ENCODE measurements around the gene CREBBP.

The CREBBP gene

DNA sequence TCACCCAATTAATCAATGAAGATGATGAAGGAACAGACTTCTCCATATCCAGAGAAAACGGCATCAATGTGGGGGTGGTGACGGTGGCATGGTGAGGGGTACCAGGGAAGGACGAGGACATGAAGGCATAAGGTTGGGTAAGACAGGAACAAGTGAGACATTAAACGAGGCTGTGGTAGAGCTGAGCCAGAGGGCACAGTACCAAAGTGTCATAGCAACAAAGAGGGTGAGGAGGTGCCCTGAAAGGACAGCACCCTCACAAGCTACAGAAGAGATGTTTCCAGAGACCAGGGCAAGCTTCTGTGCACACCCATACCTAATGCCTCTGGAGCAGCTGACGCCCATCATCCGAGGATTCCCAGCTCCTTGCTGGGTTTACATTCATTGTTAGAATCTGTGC is 105.7 kb downstream of the CREBBP start:
- Histone ChIP-seq H3K27ac (ENCODE audit: low read length) (no peak overlapping the region), H3K9ac (ENCODE audit: low read length in 2 of 2) (no peak overlapping the region), H3K4me3 (ENCODE audit: low read length in 2 of 2) (no peak overlapping the region), H3K36me3 (ENCODE audit: control insufficient read depth in 2 of 2, insufficient read depth in 2 of 2, low read length in 2 of 2) (peaks cover 48 to 49% of the 10 kb centered on the region in 2 donors), H3K9me3 (ENCODE audit: control insufficient read depth in 2 of 2, low read length in 2 of 2) (no peaks in the 10 kb centered on the region), H3K27me3 (ENCODE audit: control insufficient read depth in 1 of 2, insufficient read depth in 2 of 2, low read length in 2 of 2) (no peaks in the 10 kb centered on the region), H3K4me1 (ENCODE audit: control insufficient read depth, insufficient read depth, low read length) (peaks cover 6% of the 10 kb centered on the region)

DNA sequence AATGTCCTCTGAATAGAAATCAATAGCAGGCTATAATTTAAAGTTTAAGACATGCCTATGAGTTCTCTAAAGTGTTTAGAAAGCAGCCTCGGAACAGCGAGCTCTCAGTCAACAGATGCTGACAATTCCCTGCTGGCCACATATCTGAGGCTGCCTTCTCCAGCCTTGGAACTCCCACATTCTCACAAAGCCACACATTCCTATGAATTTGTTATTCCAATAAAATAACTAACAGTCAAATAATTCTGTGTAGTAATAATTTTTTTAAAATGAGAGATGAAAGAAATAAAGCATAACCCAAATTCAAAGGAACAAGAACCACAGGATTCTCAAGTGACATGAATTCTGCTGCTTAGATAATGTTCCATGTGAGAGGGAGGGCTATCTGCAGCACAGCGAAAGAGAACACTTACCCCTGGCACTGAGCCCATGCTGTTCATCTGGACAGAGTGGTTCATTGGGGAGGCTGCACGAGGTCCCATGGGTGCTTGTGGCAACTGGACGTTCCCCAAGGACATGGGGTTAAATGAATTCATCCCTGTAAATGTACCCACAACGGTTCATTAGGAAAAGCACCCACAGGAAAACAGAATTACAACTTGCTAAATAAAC is 106.3 kb downstream of the CREBBP start:
- Histone ChIP-seq H3K9me3 (ENCODE audit: control insufficient read depth in 2 of 2, low read length in 2 of 2) (no peaks in the 10 kb centered on the region), H3K9ac (ENCODE audit: low read length in 2 of 2) (no peak overlapping the region), H3K27ac (ENCODE audit: low read length) (no peak overlapping the region), H3K4me1 (ENCODE audit: control insufficient read depth, insufficient read depth, low read length) (peaks cover 6% of the 10 kb centered on the region), H3K27me3 (ENCODE audit: control insufficient read depth in 1 of 2, insufficient read depth in 2 of 2, low read length in 2 of 2) (no peaks in the 10 kb centered on the region), H3K4me3 (ENCODE audit: low read length in 2 of 2) (no peak overlapping the region), H3K36me3 (ENCODE audit: control insufficient read depth in 2 of 2, insufficient read depth in 2 of 2, low read length in 2 of 2) (peaks cover 50% of the 10 kb centered on the region in 2 donors)

GRCh38 chr16:3773663-3774062 is 106.8 kb downstream of the CREBBP start:
- H3K9me3 ChIP-seq (ENCODE audit: control insufficient read depth in 2 of 2, low read length in 2 of 2), result no peaks in the 10 kb centered on the region
- H3K4me1 ChIP-seq (ENCODE audit: control insufficient read depth, insufficient read depth, low read length), result peaks cover 6% of the 10 kb centered on the region
- H3K27ac ChIP-seq (ENCODE audit: low read length), result no peak overlapping the region
- H3K36me3 ChIP-seq (ENCODE audit: control insufficient read depth in 2 of 2, insufficient read depth in 2 of 2, low read length in 2 of 2), result peaks cover 54 to 55% of the 10 kb centered on the region in 2 donors
- no peak overlapping the region for H3K9ac ChIP-seq (ENCODE audit: low read length in 2 of 2)
- no peaks in the 10 kb centered on the region for H3K27me3 ChIP-seq (ENCODE audit: control insufficient read depth in 1 of 2, insufficient read depth in 2 of 2, low read length in 2 of 2)
- no peak overlapping the region for H3K4me3 ChIP-seq (ENCODE audit: low read length in 2 of 2)

- no peak overlapping the region for H3K9ac ChIP-seq (ENCODE audit: low read length in 2 of 2)
- H3K9me3 ChIP-seq (ENCODE audit: control insufficient read depth in 2 of 2, low read length in 2 of 2), result no peaks in the 10 kb centered on the region
- peaks cover 58 to 60% of the 10 kb centered on the region in 2 donors for H3K36me3 ChIP-seq (ENCODE audit: control insufficient read depth in 2 of 2, insufficient read depth in 2 of 2, low read length in 2 of 2)
- H3K4me3 ChIP-seq (ENCODE audit: low read length in 2 of 2), result no peak overlapping the region
- H3K4me1 ChIP-seq (ENCODE audit: control insufficient read depth, insufficient read depth, low read length), result peaks cover 9% of the 10 kb centered on the region
- H3K27ac ChIP-seq (ENCODE audit: low read length), result no peak overlapping the region
- no peaks in the 10 kb centered on the region for H3K27me3 ChIP-seq (ENCODE audit: control insufficient read depth in 1 of 2, insufficient read depth in 2 of 2, low read length in 2 of 2)
Observed at GRCh38 chr16:3771513-3771912, 109.0 kb downstream of the CREBBP start.

DNA sequence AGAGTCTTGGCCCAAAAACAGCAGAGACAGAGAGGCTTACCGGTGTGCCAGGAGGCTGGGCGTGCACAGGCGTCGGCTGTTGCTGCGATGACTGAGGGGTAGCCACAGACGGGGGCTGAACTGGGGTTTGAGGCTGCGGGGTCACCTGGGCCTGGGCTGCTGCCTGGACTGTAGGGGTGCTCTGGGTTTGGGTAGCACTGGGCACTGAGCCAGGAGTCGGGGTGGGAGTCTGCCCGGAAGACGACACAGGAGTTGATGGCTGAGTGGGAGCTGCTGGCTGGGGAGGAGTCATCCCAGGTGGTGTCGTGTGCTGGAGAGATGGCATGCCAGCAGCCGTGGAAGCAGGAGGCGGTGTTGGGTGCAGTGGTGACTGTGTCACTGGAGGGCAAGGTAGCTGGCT is 110.0 kb downstream of the CREBBP start:
- Histone ChIP-seq H3K9ac (ENCODE audit: low read length in 2 of 2) (no peak overlapping the region), H3K27ac (ENCODE audit: low read length) (no peak overlapping the region), H3K36me3 (ENCODE audit: control insufficient read depth in 2 of 2, insufficient read depth in 2 of 2, low read length in 2 of 2) (peaks cover 62 to 63% of the 10 kb centered on the region in 2 donors)

GRCh38 chr16:3769942-3770341 is 110.6 kb downstream of the CREBBP start:
- peaks cover 62 to 64% of the 10 kb centered on the region in 2 donors for H3K36me3 ChIP-seq (ENCODE audit: control insufficient read depth in 2 of 2, insufficient read depth in 2 of 2, low read length in 2 of 2)
- peaks cover 9% of the 10 kb centered on the region for H3K4me1 ChIP-seq (ENCODE audit: control insufficient read depth, insufficient read depth, low read length)
- H3K4me3 ChIP-seq (ENCODE audit: low read length in 2 of 2), result no peak overlapping the region

More for the DNA sequence above, 110.0 kb downstream of the CREBBP start:
- Histone ChIP-seq H3K4me1 (ENCODE audit: control insufficient read depth, insufficient read depth, low read length) (peaks cover 9% of the 10 kb centered on the region), H3K9me3 (ENCODE audit: control insufficient read depth in 2 of 2, low read length in 2 of 2) (no peaks in the 10 kb centered on the region), H3K4me3 (ENCODE audit: low read length in 2 of 2) (no peak overlapping the region), H3K27me3 (ENCODE audit: control insufficient read depth in 1 of 2, insufficient read depth in 2 of 2, low read length in 2 of 2) (no peaks in the 10 kb centered on the region)

DNA sequence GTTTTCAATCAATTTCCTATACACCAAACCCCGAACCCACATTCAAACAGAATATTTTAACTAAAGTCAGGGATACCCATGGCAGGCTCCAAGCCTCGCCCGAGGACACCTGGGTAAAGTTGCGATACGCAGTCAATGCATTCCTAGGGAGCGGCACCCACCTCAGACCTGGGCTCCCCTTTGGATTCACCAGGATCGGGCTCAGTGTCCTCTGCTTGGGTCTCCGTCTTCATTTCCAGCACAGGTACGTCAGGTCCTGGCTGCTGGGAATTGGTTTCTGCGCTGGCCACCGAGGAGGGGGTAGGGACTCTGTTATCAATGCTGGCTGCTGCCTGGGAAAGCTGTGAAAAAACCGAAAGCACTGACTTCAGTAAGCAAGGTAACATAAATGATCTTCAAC is 111.5 kb downstream of the CREBBP start:
- peaks cover 56 to 58% of the 10 kb centered on the region in 2 donors for H3K36me3 ChIP-seq (ENCODE audit: control insufficient read depth in 2 of 2, insufficient read depth in 2 of 2, low read length in 2 of 2)
- no peaks in the 10 kb centered on the region for H3K27me3 ChIP-seq (ENCODE audit: control insufficient read depth in 1 of 2, insufficient read depth in 2 of 2, low read length in 2 of 2)
- H3K4me3 ChIP-seq (ENCODE audit: low read length in 2 of 2), result no peak overlapping the region
- H3K4me1 ChIP-seq (ENCODE audit: control insufficient read depth, insufficient read depth, low read length), result peaks cover 5% of the 10 kb centered on the region
- H3K9me3 ChIP-seq (ENCODE audit: control insufficient read depth in 2 of 2, low read length in 2 of 2), result no peaks in the 10 kb centered on the region
- H3K27ac ChIP-seq (ENCODE audit: low read length), result no peak overlapping the region
- no peak overlapping the region for H3K9ac ChIP-seq (ENCODE audit: low read length in 2 of 2)

More at GRCh38 chr16:3769942-3770341, 110.6 kb downstream of the CREBBP start:
- Histone ChIP-seq H3K27ac (ENCODE audit: low read length) (no peak overlapping the region), H3K9ac (ENCODE audit: low read length in 2 of 2) (no peak overlapping the region), H3K27me3 (ENCODE audit: control insufficient read depth in 1 of 2, insufficient read depth in 2 of 2, low read length in 2 of 2) (no peaks in the 10 kb centered on the region), H3K9me3 (ENCODE audit: control insufficient read depth in 2 of 2, low read length in 2 of 2) (no peaks in the 10 kb centered on the region)

DNA sequence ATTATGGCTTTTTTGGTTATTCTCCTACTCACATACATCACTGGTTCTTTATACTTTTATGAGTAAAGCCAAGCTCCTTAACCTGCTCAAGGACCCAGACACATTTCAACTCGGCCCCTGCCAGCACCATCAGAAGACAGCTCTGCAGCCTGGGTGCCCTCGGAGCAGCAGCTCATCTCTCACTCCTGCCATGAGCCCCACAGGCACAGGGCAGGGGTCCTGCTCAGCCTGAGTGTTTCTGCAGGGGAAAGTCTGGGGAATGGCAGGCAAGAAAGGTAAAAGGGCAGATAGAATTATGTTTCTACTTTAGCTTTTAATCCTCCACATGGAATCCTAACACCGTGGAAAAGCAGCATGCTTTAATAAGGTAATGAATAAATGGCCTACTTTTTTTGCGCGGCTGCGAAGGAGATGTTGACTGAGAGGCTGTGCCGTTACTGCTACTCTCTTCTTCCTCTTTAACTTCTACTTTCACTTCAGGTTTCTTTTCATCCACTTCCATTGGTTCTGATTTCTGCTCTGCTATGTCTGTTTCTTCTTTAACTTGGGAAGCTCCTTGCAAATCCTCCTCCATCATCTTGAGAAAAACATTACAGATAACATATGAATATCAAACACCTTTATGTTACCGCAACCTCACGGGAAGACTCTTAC is 113.1 kb downstream of the CREBBP start:
- Histone ChIP-seq H3K27ac (ENCODE audit: low read length) (no peak overlapping the region), H3K9ac (ENCODE audit: low read length in 2 of 2) (no peak overlapping the region), H3K27me3 (ENCODE audit: control insufficient read depth in 1 of 2, insufficient read depth in 2 of 2, low read length in 2 of 2) (no peaks in the 10 kb centered on the region), H3K4me3 (ENCODE audit: low read length in 2 of 2) (no peak overlapping the region), H3K4me1 (ENCODE audit: control insufficient read depth, insufficient read depth, low read length) (peaks cover 5% of the 10 kb centered on the region), H3K9me3 (ENCODE audit: control insufficient read depth in 2 of 2, low read length in 2 of 2) (no peaks in the 10 kb centered on the region), H3K36me3 (ENCODE audit: control insufficient read depth in 2 of 2, insufficient read depth in 2 of 2, low read length in 2 of 2) (peaks cover 47 to 50% of the 10 kb centered on the region in 2 donors)

DNA sequence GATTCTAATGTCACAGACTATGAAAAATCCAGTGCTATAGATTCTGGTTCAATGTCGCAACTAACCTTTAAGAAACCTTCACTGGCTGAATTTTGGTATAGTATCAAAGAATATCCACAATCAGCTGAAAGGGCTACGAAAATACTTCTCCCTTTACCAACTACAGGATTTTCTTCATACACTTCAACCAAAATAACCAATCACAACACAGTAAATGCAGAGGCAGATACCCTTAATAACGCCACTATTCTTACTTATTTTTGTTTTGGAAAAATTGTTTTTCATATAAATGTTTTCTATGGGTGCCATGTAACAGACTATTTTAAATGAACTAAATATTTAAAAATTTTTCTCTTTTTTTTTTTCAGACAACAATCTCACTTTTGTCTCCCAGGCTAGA is 114.3 kb downstream of the CREBBP start:
- peaks cover 3% of the 10 kb centered on the region for H3K4me1 ChIP-seq (ENCODE audit: control insufficient read depth, insufficient read depth, low read length)
- H3K9me3 ChIP-seq (ENCODE audit: control insufficient read depth in 2 of 2, low read length in 2 of 2), result no peaks in the 10 kb centered on the region
- no peak overlapping the region for H3K9ac ChIP-seq (ENCODE audit: low read length in 2 of 2)
- no peak overlapping the region for H3K27ac ChIP-seq (ENCODE audit: low read length)
- peaks cover 46 to 53% of the 10 kb centered on the region in 2 donors for H3K36me3 ChIP-seq (ENCODE audit: control insufficient read depth in 2 of 2, insufficient read depth in 2 of 2, low read length in 2 of 2)
- no peaks in the 10 kb centered on the region for H3K27me3 ChIP-seq (ENCODE audit: control insufficient read depth in 1 of 2, insufficient read depth in 2 of 2, low read length in 2 of 2)
- no peak overlapping the region for H3K4me3 ChIP-seq (ENCODE audit: low read length in 2 of 2)

DNA sequence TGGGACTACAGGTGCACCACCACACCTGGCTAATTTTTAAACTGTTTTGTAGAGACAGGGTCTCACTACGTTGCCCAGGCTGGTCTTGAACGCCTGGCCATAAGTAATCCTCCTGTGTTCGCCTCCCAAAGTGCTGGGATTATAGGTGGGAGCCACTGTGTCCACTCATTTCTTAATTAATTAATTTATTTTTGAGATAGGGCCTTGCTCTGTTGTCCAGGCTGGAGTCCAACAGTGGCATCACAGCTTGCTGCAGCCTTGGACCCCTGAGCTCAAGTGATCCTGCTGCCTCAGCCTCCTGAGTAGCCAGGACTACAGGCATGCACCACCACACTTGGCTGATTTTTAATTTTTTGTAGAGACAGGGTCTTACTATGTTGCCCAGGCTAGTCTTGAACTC is 116.1 kb downstream of the CREBBP start:
- Histone ChIP-seq H3K9ac (ENCODE audit: low read length in 2 of 2) (no peak overlapping the region), H3K4me3 (ENCODE audit: low read length in 2 of 2) (no peak overlapping the region), H3K4me1 (ENCODE audit: control insufficient read depth, insufficient read depth, low read length) (peaks cover 8% of the 10 kb centered on the region), H3K27ac (ENCODE audit: low read length) (no peak overlapping the region), H3K9me3 (ENCODE audit: control insufficient read depth in 2 of 2, low read length in 2 of 2) (no peaks in the 10 kb centered on the region), H3K36me3 (ENCODE audit: control insufficient read depth in 2 of 2, insufficient read depth in 2 of 2, low read length in 2 of 2) (peaks cover 36 to 39% of the 10 kb centered on the region in 2 donors), H3K27me3 (ENCODE audit: control insufficient read depth in 1 of 2, insufficient read depth in 2 of 2, low read length in 2 of 2) (no peaks in the 10 kb centered on the region)

DNA sequence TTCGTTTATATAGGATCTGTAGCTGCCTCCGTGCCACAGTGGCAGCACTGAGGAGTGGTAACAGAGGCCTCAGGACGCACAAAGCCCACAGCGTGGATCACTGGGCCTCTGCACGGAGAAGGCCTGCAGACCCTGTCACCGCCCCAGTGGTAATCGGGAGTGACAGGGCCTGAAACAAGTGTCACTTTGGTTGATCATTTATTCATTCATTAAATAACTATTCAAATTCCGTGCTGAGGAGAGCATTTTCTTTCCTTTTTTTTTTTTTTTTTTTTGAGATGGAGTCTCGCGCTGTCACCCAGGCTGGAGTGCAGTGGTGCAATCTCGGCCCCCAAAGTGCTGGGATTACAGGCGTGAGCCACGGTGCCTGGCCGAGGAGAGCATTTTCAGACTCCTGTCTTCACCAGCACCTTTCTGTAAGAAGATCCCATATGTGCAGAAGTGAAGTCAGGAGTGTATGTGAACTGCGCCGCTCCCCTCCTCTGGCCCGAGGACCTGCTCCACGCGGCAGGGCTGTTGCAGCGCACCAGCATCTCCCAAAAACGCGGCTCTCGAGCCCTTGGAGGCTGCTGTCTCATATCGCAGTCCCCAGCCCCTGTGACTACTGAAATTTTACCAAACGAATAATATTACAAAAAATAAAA is 118.3 kb downstream of the CREBBP start:
- H3K27ac ChIP-seq (ENCODE audit: low read length), result no peak overlapping the region
- H3K36me3 ChIP-seq (ENCODE audit: control insufficient read depth in 2 of 2, insufficient read depth in 2 of 2, low read length in 2 of 2), result peaks cover 26 to 38% of the 10 kb centered on the region in 2 donors
- no peaks in the 10 kb centered on the region for H3K27me3 ChIP-seq (ENCODE audit: control insufficient read depth in 1 of 2, insufficient read depth in 2 of 2, low read length in 2 of 2)

More for the DNA sequence above, 118.3 kb downstream of the CREBBP start:
- Histone ChIP-seq H3K9me3 (ENCODE audit: control insufficient read depth in 2 of 2, low read length in 2 of 2) (no peaks in the 10 kb centered on the region), H3K9ac (ENCODE audit: low read length in 2 of 2) (no peak overlapping the region), H3K4me3 (ENCODE audit: low read length in 2 of 2) (no peak overlapping the region), H3K4me1 (ENCODE audit: control insufficient read depth, insufficient read depth, low read length) (peaks cover 11% of the 10 kb centered on the region)

All from stomach smooth muscle (tissue), 2 donors.